Measurements from ENCODE around the gene NPC1.

Gene NPC1

DNA sequence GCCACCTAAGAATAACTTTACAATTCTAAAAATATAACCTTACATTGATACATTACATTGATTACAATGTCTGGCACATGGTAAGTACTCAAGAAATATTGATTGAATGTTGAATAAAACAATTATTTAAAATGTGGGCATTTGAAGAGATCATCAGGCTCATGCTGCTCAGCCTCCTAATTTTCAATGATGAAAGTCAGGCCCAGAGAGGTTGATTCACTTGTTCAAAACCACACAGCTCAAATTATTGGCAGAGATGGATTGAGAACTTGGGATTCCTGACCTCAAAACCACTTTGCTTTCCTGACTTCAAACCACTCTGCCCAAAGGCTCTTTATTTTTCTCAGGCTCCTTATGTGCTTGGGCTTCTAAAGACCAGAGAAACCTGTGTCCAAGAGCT is 41.7 kb upstream of the NPC1 start:
- H3K18ac ChIP-seq (ENCODE audit: low read length), result no peak overlapping the region
- H3K4ac ChIP-seq (ENCODE audit: low read length), result no peak overlapping the region
- no peak overlapping the region for H2AFZ ChIP-seq (ENCODE audit: low read length)
- no peaks in the 10 kb centered on the region for H3K36me3 ChIP-seq (replicated peaks in 1 of 2; ENCODE audit: control insufficient read depth in 2 of 2, insufficient read depth in 2 of 2, low read length in 2 of 2)
- H3K9ac ChIP-seq (ENCODE audit: low read depth, low read length, poor library complexity), result no peak overlapping the region
- H2BK5ac ChIP-seq (ENCODE audit: low read length), result no peak overlapping the region
- no peaks in the 10 kb centered on the region for H3K79me1 ChIP-seq (ENCODE audit: low read depth, low read length)
- H3K4me1 ChIP-seq (ENCODE audit: control insufficient read depth in 2 of 2, insufficient read depth in 1 of 2, low read depth in 1 of 2, low read length in 2 of 2), result peaks cover 0 to 2% of the 10 kb centered on the region in 2 donors
- no peak overlapping the region for H3K4me3 ChIP-seq (ENCODE audit: low read length in 2 of 2)
- H3K9me3 ChIP-seq (replicated peaks in 1 of 2; ENCODE audit: control insufficient read depth in 2 of 2, insufficient read depth in 1 of 2, low read depth in 1 of 2, low read length in 2 of 2), result no peaks in the 10 kb centered on the region
- H3K27me3 ChIP-seq (ENCODE audit: control insufficient read depth in 3 of 3, insufficient read depth in 3 of 3, low read depth in 1 of 3, low read length in 3 of 3), result peaks cover 0 to 3% (median 0%) of the 10 kb centered on the region in 3 experiments
- no peak overlapping the region for H2BK120ac ChIP-seq (ENCODE audit: low read depth, low read length)
- H4K8ac ChIP-seq (ENCODE audit: low read depth, low read length), result no peak overlapping the region
- H3K14ac ChIP-seq (ENCODE audit: low read length), result no peak overlapping the region
- DNase-seq (ENCODE audit: low spot score), result no peak
- H4K91ac ChIP-seq (ENCODE audit: low read depth, low read length, poor library complexity), result no peak overlapping the region
- no peak overlapping the region for H2BK12ac ChIP-seq (ENCODE audit: low read length)
- no peak overlapping the region for H3K4me2 ChIP-seq (ENCODE audit: insufficient read depth, low read length, poor library complexity, severe bottlenecking)
- no peak overlapping the region for H2AK5ac ChIP-seq (ENCODE audit: low read depth, low read length)
- H3K27ac ChIP-seq (replicated peaks; ENCODE audit: low read length), result no peak overlapping the region
- H3K23ac ChIP-seq (ENCODE audit: low read depth, low read length, poor library complexity), result no peak overlapping the region
- no peak overlapping the region for H2BK15ac ChIP-seq (ENCODE audit: low read length)

- H3K9me3 ChIP-seq (replicated peaks in 1 of 2; ENCODE audit: control insufficient read depth in 2 of 2, insufficient read depth in 1 of 2, low read depth in 1 of 2, low read length in 2 of 2), result no peaks in the 10 kb centered on the region
- no peak overlapping the region for H4K8ac ChIP-seq (ENCODE audit: low read depth, low read length)
- no peak overlapping the region for H3K14ac ChIP-seq (ENCODE audit: low read length)
- H3K27me3 ChIP-seq (ENCODE audit: control insufficient read depth in 3 of 3, insufficient read depth in 3 of 3, low read depth in 1 of 3, low read length in 3 of 3), result peaks cover 0 to 3% (median 0%) of the 10 kb centered on the region in 3 experiments
- no CpG with 5 or more reads among the region's 3 CpGs for WGBS, 2 donors (ENCODE audit: extremely low coverage in 2 of 2, insufficient read length in 2 of 2, insufficient replicate concordance in 1 of 2)
- no peaks in the 10 kb centered on the region for H3K79me1 ChIP-seq (ENCODE audit: low read depth, low read length)
- no peak overlapping the region for H3K23ac ChIP-seq (ENCODE audit: low read depth, low read length, poor library complexity)
- H2BK12ac ChIP-seq (ENCODE audit: low read length), result no peak overlapping the region
- no peak overlapping the region for H2BK5ac ChIP-seq (ENCODE audit: low read length)
- H3K4me1 ChIP-seq (ENCODE audit: control insufficient read depth in 2 of 2, insufficient read depth in 1 of 2, low read depth in 1 of 2, low read length in 2 of 2), result peaks cover 0 to 2% of the 10 kb centered on the region in 2 donors
- H3K4me2 ChIP-seq (ENCODE audit: insufficient read depth, low read length, poor library complexity, severe bottlenecking), result no peak overlapping the region
- no peak overlapping the region for H2AFZ ChIP-seq (ENCODE audit: low read length)
- H4K91ac ChIP-seq (ENCODE audit: low read depth, low read length, poor library complexity), result no peak overlapping the region
- H3K4me3 ChIP-seq (ENCODE audit: low read length in 2 of 2), result no peak overlapping the region
- H3K9ac ChIP-seq (ENCODE audit: low read depth, low read length, poor library complexity), result no peak overlapping the region
- no peak for DNase-seq (ENCODE audit: low spot score)
- H3K4ac ChIP-seq (ENCODE audit: low read length), result no peak overlapping the region
- no peak overlapping the region for H2AK5ac ChIP-seq (ENCODE audit: low read depth, low read length)
- H3K27ac ChIP-seq (replicated peaks; ENCODE audit: low read length), result no peak overlapping the region
- H2BK15ac ChIP-seq (ENCODE audit: low read length), result no peak overlapping the region
- no peak overlapping the region for H2BK120ac ChIP-seq (ENCODE audit: low read depth, low read length)
- no peaks in the 10 kb centered on the region for H3K36me3 ChIP-seq (replicated peaks in 1 of 2; ENCODE audit: control insufficient read depth in 2 of 2, insufficient read depth in 2 of 2, low read length in 2 of 2)
- no peak overlapping the region for H3K18ac ChIP-seq (ENCODE audit: low read length)
These were observed 41.0 kb upstream of the NPC1 start for GRCh38 chr18:23627321-23627720.

DNA sequence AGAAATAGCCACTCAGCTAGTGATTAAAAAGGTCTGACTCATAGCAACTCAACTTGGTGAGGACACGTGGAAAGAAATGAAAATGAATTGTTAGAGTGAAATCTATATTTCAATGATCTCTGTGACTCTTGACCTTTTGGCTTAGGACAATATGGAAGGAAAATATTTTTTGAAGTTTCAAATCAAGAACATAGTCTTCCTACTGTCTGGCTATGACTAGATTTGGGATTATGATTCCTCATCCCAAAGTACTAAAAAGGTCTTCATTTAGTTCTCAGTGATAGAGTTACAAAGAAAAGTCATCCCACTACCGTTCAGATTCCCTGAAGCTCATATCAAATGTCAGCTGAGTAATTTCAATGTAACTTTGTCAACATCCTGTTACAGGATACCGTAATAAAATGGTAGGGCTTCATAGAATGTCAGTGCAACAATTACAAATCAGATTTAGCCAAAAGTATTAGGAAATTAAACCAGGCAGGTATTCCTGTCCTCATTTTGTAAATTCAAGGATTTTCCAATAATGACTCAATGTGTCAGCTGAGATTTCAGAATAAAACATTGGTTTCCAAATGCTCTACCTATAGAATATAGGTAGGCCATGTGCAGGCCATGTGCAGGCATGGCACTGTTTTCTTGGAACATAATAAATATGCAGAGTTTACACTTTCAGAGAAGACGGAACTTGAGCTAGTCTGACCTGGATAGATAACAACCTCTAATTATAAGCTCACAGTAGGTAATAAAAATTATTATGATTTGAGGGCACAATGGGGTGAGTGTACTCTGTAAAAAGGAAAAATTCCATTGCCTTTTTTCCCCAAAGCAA is 40.4 kb upstream of the NPC1 start:
- no peak overlapping the region for H4K8ac ChIP-seq (ENCODE audit: low read depth, low read length)
- H3K9me3 ChIP-seq (replicated peaks in 1 of 2; ENCODE audit: control insufficient read depth in 2 of 2, insufficient read depth in 1 of 2, low read depth in 1 of 2, low read length in 2 of 2), result no peaks in the 10 kb centered on the region
- no peak overlapping the region for H3K4me3 ChIP-seq (ENCODE audit: low read length in 2 of 2)
- no peak overlapping the region for H3K14ac ChIP-seq (ENCODE audit: low read length)
- H3K27ac ChIP-seq (replicated peaks; ENCODE audit: low read length), result no peak overlapping the region
- no peak overlapping the region for H3K9ac ChIP-seq (ENCODE audit: low read depth, low read length, poor library complexity)
- peaks cover 0 to 1% of the 10 kb centered on the region in 2 donors for H3K4me1 ChIP-seq (ENCODE audit: control insufficient read depth in 2 of 2, insufficient read depth in 1 of 2, low read depth in 1 of 2, low read length in 2 of 2)
- H2BK15ac ChIP-seq (ENCODE audit: low read length), result no peak overlapping the region
- WGBS, 2 donors (ENCODE audit: extremely low coverage in 2 of 2, insufficient read length in 2 of 2, insufficient replicate concordance in 1 of 2), result no CpG with 5 or more reads among the region's 4 CpGs
- DNase-seq (ENCODE audit: low spot score), result no peak
- no peak overlapping the region for H3K4ac ChIP-seq (ENCODE audit: low read length)
- H4K91ac ChIP-seq (ENCODE audit: low read depth, low read length, poor library complexity), result no peak overlapping the region
- H3K18ac ChIP-seq (ENCODE audit: low read length), result no peak overlapping the region
- no peak overlapping the region for H2BK5ac ChIP-seq (ENCODE audit: low read length)
- H3K27me3 ChIP-seq (ENCODE audit: control insufficient read depth in 3 of 3, insufficient read depth in 3 of 3, low read depth in 1 of 3, low read length in 3 of 3), result peaks cover 0 to 8% (median 5%) of the 10 kb centered on the region in 3 experiments
- no peak overlapping the region for H3K23ac ChIP-seq (ENCODE audit: low read depth, low read length, poor library complexity)
- H3K4me2 ChIP-seq (ENCODE audit: insufficient read depth, low read length, poor library complexity, severe bottlenecking), result no peak overlapping the region
- H2BK120ac ChIP-seq (ENCODE audit: low read depth, low read length), result no peak overlapping the region
- no peak overlapping the region for H2BK12ac ChIP-seq (ENCODE audit: low read length)
- H3K79me1 ChIP-seq (ENCODE audit: low read depth, low read length), result no peaks in the 10 kb centered on the region
- H2AK5ac ChIP-seq (ENCODE audit: low read depth, low read length), result no peak overlapping the region
- no peak overlapping the region for H2AFZ ChIP-seq (ENCODE audit: low read length)
- no peaks in the 10 kb centered on the region for H3K36me3 ChIP-seq (replicated peaks in 1 of 2; ENCODE audit: control insufficient read depth in 2 of 2, insufficient read depth in 2 of 2, low read length in 2 of 2)

DNA sequence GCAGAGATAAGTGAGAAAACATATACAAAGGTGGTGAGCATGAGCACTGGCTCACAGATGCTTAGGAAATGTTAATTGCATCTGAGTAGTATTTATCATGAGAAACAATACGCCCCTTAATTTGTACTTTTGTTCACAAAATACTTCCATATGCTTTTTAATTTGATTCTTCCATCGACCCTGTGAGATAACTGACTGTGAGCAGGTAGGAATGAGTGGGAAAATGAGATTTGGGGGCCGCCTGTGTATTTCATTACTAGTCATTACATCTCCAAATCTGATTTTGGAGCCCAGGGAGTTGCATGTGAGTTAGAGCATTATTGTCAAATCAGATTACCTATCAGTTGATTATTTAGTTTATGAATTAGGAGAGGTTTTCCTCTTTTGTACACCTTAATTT is 36.7 kb upstream of the NPC1 start:
- H2AK5ac ChIP-seq (ENCODE audit: low read depth, low read length), result no peak overlapping the region
- no peak overlapping the region for H3K4ac ChIP-seq (ENCODE audit: low read length)
- no peak overlapping the region for H2BK12ac ChIP-seq (ENCODE audit: low read length)
- H3K36me3 ChIP-seq (replicated peaks in 1 of 2; ENCODE audit: control insufficient read depth in 2 of 2, insufficient read depth in 2 of 2, low read length in 2 of 2), result no peaks in the 10 kb centered on the region
- no peak overlapping the region for H3K23ac ChIP-seq (ENCODE audit: low read depth, low read length, poor library complexity)
- H3K27ac ChIP-seq (replicated peaks; ENCODE audit: low read length), result no peak overlapping the region
- no peaks in the 10 kb centered on the region for H3K9me3 ChIP-seq (replicated peaks in 1 of 2; ENCODE audit: control insufficient read depth in 2 of 2, insufficient read depth in 1 of 2, low read depth in 1 of 2, low read length in 2 of 2)
- H3K27me3 ChIP-seq (ENCODE audit: control insufficient read depth in 3 of 3, insufficient read depth in 3 of 3, low read depth in 1 of 3, low read length in 3 of 3), result peaks cover 12 to 41% (median 34%) of the 10 kb centered on the region in 3 experiments
- peaks cover 3 to 5% of the 10 kb centered on the region in 2 donors for H3K4me1 ChIP-seq (ENCODE audit: control insufficient read depth in 2 of 2, insufficient read depth in 1 of 2, low read depth in 1 of 2, low read length in 2 of 2)
- DNase-seq (ENCODE audit: low spot score), result no peak
- no CpG with 5 or more reads among the region's 3 CpGs for WGBS, 2 donors (ENCODE audit: extremely low coverage in 2 of 2, insufficient read length in 2 of 2, insufficient replicate concordance in 1 of 2)
- H2BK5ac ChIP-seq (ENCODE audit: low read length), result no peak overlapping the region
- H2AFZ ChIP-seq (ENCODE audit: low read length), result no peak overlapping the region
- H3K4me2 ChIP-seq (ENCODE audit: insufficient read depth, low read length, poor library complexity, severe bottlenecking), result no peak overlapping the region
- no peak overlapping the region for H3K14ac ChIP-seq (ENCODE audit: low read length)
- H4K91ac ChIP-seq (ENCODE audit: low read depth, low read length, poor library complexity), result no peak overlapping the region
- H2BK15ac ChIP-seq (ENCODE audit: low read length), result no peak overlapping the region
- H2BK120ac ChIP-seq (ENCODE audit: low read depth, low read length), result no peak overlapping the region
- no peak overlapping the region for H4K8ac ChIP-seq (ENCODE audit: low read depth, low read length)
- H3K9ac ChIP-seq (ENCODE audit: low read depth, low read length, poor library complexity), result no peak overlapping the region
- H3K79me1 ChIP-seq (ENCODE audit: low read depth, low read length), result peaks cover 2% of the 10 kb centered on the region
- no peak overlapping the region for H3K18ac ChIP-seq (ENCODE audit: low read length)
- no peak overlapping the region for H3K4me3 ChIP-seq (ENCODE audit: low read length in 2 of 2)

All from neuronal stem cell (in vitro differentiated cells).